ENCODE results near the gene ARMC9.
A peak's percentile ranks its signal among the peaks of the same experiment; 100 is the strongest.
"Not testable (repeated sequence)": the region's sequence is repeated elsewhere in the genome, so short reads cannot be mapped to it uniquely, and the experiment has no call there.

The ARMC9 gene, protein sequence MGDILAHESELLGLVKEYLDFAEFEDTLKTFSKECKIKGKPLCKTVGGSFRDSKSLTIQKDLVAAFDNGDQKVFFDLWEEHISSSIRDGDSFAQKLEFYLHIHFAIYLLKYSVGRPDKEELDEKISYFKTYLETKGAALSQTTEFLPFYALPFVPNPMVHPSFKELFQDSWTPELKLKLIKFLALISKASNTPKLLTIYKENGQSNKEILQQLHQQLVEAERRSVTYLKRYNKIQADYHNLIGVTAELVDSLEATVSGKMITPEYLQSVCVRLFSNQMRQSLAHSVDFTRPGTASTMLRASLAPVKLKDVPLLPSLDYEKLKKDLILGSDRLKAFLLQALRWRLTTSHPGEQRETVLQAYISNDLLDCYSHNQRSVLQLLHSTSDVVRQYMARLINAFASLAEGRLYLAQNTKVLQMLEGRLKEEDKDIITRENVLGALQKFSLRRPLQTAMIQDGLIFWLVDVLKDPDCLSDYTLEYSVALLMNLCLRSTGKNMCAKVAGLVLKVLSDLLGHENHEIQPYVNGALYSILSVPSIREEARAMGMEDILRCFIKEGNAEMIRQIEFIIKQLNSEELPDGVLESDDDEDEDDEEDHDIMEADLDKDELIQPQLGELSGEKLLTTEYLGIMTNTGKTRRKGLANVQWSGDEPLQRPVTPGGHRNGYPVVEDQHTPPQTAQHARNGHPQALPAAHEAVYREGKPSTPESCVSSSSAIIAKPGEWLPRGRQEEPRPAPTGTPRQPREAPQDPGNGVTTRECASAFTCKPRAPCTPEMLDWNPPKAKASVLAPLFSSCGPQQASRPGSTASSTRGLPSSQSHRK

DNA sequence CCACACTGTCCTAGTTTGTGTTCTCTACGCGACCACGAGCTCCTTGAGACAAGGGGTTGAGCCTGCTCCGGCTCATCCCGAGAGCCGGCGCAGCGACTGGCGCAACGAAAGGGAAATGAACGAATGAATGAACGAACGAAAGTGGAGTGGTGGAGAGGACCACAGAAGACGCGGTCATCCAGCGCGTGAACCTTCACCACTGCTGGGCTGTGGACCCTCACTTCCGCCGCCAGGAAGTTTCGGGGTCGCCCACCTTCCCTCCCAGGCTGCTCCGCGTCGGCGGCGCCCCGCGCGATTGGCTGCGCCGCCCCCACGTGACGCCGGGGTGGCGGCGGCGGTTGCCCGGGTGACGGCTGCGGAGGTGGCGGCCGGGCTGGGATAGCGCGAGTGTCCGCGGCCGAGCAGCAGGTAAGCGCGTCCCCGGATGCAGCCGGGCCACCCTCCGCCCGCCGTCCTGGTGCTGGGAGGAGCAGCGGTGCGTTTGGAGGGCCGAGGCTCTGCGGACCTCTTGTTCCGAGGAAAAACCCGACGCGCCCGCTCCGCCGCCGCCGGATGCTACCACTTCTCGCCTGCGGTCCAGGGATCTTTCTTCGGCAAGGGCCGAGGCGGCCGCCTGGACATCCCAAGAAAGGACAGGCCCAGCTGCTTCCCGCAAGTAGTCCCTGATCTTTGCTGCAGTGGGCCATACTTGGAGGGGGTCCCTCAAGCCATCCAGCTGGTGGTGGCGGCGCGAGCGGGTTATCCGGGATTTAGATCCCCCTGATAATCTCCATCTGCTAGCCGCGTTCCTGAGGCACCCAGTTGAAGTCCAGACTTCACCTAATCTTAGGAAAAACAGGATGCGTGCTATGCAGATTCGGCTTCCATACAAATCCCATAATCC is at the start of gene ARMC9:
ARMC9 (plus strand) TSS at position 341 of the 883 bp plus-strand sequence. CDS start 7,608 bp downstream, outside the sequence.
- peak; percentile 56 for DNase-seq

GRCh38 chr2:231152800-231153557 is 45.5 kb upstream of the ARMC9 start:
- DNase-seq: no peak

DNA sequence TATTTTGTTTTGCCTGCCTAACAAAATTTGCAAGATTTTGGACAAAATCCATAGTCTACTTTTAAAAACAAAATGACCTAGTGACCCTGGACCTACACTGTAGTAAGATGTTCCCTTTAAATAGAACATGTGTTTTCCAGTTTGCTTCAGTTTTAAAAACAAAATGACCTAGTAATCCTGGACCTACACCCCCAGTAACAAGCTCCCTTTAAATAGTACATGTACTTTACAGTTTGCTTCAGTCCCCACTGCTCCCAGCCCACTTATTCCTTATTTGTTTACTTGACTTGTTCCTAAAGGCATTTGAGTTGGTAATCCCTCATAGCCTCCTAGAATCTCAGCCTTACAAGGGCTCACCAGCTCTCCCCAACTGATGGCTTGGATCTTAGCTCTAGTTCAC is 39.1 kb upstream of the ARMC9 start:
- no peak for DNase-seq

DNA sequence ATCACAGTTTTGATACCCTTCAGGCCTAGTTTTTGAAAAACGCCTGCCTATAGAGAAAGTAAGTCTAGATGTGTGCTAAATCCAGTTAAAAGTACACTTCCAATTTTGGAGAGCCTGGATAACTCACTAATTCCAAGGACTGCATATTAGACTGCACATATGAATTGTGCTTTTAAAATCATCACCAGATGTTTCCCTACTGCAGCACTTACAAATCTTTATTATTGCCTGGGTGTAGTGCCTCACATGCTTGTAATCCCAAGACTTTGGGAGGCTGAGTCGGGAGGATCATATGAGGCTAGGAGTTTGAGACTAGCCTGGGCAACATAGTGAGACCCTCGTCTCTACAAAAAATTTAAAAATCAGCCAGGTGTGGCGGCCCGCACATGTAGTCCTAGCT is 37.7 kb upstream of the ARMC9 start:
- no peak for DNase-seq

DNA sequence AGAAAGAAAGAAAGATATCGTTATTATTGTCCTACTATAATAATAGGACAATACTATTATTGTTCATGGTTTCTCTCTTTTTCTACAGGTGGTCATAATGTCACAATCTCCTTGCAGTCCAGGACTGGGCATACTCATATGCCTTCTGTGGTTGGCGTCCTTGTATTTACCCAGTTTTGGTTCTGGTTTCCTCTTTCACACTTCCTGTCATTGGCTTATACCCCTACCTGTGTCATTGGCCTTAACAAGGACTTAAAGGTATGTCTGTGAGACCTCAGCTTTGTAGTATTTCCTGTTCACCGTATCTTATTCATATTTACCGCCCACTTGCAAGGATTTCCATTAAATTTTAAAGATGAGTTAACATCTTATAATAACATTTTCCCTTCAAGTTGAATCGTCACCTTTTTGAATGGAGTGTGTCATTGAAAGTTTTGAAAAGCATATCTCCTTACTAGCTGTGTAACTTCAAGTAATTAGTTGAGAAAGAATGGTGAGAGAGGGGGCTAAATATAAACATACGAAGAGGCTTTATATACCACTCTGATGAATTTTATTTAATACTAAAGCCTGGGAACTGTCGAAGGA is 37.1 kb upstream of the ARMC9 start:
- no peak for DNase-seq

GRCh38 chr2:231161877-231162329 is 36.5 kb upstream of the ARMC9 start:
- no peak for DNase-seq

DNA sequence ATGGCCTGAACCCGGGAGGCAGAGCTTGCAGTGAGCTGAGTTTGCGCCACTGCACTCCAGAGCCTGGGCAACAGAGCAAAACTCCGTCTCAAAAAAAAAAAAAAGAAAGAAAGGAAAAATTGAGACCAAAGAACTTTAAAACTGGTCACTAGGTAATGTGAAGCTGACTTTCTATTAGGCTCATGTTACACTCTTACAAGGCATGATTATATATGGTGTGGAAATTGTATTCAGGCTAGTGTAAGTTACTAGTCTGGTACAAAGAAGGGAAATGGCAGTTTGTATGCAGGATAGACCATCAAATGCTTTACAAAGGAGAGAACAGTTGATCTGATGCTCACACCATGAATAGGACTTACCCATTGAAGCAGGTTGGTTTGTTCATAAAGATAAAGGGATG is 35.4 kb upstream of the ARMC9 start:
- no peak for DNase-seq

- no peak for DNase-seq
These were observed 34.9 kb upstream of the ARMC9 start for GRCh38 chr2:231163414-231164095.

- DNase-seq: no peak
These were observed 30.5 kb upstream of the ARMC9 start for GRCh38 chr2:231167745-231168459.

- no peak for DNase-seq
These were observed 29.8 kb upstream of the ARMC9 start for GRCh38 chr2:231168460-231169139.

DNA sequence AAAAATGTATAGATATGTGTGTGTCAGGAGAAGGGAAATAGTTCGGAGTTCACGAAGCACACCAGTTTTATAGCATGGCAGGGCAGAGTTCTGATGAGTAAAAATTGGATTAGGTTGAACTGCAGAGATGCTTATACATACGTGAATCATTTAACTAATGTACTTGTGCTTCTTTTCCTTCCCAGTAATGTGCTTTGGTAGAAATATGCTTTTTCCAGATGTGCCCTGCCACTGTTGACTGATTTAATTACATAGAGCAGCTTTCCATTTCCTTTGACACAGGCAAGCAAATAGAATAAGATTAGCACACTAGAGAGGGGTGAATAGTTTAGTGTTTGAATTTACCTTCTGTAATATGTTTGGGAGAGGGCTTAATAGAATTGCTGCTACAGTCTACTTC is 28.9 kb upstream of the ARMC9 start:
- no peak for DNase-seq

- DNase-seq: no peak
These were observed 28.4 kb upstream of the ARMC9 start for GRCh38 chr2:231170055-231170454.

DNA sequence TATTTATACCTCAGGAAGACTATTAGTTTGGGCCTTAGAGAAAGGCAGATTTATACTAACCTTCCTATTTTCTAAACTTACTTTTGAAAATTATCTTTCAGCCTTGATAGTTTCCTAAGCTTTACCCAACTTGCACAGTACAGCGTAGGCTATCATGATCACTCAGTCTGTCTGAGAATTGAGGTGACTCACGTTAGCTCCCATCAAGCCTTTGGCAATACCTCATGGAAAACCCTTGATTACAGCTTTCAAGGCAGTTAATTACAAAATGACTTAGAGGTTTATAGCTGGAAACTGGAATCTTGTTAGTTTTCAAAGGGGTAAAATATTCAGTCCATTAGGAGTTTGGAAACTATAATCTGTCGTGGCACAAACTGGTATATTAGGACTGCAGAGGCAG is 26.4 kb upstream of the ARMC9 start:
- DNase-seq: no peak

GRCh38 chr2:231174211-231174651 is 24.2 kb upstream of the ARMC9 start:
- no peak for DNase-seq

GRCh38 chr2:231176066-231176465 is 22.4 kb upstream of the ARMC9 start:
- no peak for DNase-seq

- no peak for DNase-seq
These were observed 21.0 kb upstream of the ARMC9 start for GRCh38 chr2:231177156-231178025.

DNA sequence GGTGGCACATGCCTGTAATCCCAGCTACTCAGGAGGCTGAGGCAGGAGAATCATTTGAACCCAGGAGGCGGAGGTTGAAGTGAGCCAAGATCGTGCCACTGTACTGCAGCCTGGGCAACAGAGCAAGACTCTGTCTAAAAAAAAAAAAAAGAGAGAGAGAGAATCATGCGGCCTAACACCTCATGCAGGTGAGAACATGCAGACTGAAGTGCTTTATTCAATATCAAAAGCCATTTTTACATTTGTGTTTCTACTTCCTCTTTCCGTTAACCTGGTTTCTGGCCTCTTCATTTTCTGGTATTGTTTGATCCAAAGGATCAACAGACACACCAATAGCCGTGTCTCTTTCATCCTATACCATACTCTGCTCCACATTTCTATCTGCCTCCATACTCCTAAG is 19.6 kb upstream of the ARMC9 start:
- DNase-seq: not testable (repeated sequence)

- DNase-seq: no peak
These were observed 16.4 kb upstream of the ARMC9 start for GRCh38 chr2:231181860-231182512.
